GM15510 (cell line): Measurements from ENCODE around the gene TADA2B.

ENCODE experiments used
- POLR2A ChIP-seq: IDR thresholded peaks from 3 replicates; pipeline ENCODE4 v1.6.1; 2011; ENCODE audit warnings: borderline replicate concordance; ENCODE audit not compliant: insufficient read length; ENCODE audit errors: extremely low read depth

TADA2B gene

DNA sequence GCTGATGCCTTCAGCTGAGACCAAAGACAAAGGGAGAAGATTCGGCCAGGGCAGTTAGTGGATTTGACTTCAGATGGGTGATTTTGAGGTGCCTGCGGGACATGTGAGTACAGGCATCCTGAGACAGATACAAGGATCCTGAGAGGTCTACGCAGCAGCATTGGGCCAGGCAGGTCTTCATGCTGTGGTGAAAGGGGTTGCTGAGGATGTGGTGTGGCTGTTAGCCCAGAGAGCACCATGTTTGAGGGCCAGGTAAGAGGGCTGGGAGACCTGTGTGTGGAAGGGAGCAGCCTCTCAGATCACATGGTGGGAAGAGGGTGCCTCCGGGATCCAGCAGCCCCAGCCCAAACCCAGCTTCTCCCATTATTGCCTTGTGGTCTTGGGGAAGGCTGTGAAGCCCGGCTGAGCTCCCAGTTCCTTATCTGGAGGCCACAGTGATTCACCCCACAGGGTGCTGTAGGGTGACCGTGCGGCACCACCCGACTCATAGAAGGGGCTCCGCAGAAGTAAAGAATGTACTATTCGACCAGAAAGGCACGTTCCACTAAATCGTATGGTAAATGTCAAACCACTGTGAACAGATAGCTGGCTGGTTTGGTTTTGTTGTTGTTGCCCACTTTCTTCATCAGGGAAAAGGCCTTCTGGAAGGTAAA lies 27.7 kb upstream of the TADA2B start:
- TF ChIP-seq POLR2A, result no peak

DNA sequence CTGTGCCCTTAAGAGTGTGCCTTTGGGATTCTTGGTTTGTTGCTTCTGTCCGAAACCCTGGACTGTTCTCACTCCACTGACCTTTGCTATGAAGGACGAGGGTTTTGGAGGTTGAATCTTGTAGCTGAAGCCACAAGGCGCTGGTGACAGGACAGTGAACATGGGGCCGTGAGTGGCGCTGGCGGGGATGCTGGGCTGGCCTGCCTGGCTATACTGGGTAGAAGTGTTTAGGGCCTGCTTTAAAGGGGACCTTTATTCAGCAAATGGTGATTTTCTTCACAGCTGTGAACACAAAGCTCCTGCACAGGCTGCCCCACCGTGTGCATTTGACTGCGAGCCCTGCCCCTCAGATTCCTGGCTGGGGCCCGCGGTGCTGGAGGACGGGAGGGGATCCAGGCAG lies 27.1 kb upstream of the TADA2B start:
- no peak for TF ChIP-seq POLR2A

DNA sequence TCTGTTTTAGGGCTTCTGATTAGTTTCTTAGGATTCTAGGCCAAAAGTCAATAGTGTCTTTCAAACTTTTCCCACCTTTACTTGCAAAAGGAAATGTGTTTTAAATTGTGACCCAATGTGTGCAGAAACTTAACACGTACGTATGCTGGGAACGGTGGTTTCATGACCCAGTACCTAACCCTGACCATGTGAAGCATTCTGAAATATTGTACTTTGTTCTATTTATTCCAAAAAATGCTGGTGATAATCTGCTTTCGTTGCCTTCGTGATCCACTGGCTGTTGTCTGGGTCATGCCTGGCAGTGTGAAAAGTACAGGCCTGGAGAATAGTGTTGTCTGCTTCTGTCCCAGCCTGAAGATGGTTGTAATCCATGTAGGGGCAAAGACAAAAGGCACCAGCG lies 26.7 kb upstream of the TADA2B start:
- TF ChIP-seq POLR2A, result no peak

DNA sequence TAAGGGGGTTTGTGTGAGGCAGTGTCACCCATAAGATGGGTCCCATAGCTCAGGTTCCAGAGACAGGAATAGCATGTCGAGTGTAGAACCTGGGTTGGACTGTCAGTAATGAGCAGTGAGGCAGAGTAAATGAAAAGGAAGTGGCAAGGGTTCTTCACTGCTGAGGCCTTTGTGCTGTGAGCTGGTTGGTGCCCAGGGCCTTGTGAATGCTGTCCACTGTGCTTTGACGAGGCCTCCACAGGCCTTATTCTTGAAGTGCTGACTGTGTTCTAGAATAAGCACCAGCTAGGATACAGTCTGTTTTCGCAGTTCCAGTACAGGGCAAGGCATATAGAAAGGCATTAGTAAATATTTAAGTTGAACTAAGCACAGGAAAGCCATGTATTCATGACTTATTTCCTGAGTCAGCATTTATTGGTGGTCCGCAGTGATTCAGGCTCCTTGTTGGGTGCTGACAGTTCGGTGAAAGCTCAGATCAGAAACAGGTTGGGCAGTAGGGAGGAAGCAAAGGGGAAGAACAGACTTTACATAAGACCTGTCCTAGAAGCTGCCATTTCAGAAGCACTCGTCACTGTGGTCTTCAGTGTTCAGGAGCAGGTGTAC lies 25.6 kb upstream of the TADA2B start:
- no peak for TF ChIP-seq POLR2A

DNA sequence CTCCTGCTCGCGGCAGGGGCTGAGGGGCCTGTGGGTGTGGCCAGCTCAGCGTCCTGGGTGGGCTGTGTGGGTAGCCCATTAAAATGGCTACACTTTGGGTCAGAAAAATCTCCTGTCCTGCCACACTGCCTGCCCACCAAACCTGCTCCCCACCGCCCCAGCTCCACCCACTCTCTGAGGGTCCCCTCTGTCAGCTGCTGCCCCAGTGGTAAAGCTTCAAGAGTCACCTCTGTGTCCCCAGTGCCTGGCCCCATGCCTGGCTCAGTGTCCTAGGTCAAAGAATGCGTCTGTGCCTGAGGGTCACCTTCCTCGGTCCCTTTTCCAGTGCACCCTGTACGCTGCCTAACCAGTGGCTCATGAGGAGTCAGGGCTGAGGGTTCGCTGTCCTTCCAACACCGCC lies 24.9 kb upstream of the TADA2B start:
- TF ChIP-seq POLR2A, result no peak

DNA sequence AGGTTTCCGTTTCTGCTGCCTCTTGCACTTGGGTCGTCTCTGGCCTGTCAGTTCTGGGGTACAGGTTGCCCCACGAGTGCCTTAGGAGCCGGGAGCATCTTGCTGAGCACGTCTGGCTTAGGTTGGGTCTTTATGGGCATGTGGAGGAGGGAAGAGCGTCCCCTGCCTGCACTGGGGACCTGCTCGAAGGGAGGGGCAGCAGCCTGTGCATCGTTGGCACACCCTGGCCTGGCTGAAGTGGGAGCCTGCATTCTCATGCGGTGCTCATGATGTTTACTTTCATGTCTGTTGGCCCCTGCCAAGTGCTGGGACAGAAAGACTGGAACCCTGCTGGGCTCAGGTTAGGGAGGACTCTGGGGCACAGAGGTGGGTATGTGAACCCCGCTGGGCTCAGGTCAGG lies 23.8 kb upstream of the TADA2B start:
- TF ChIP-seq POLR2A, result no peak

DNA sequence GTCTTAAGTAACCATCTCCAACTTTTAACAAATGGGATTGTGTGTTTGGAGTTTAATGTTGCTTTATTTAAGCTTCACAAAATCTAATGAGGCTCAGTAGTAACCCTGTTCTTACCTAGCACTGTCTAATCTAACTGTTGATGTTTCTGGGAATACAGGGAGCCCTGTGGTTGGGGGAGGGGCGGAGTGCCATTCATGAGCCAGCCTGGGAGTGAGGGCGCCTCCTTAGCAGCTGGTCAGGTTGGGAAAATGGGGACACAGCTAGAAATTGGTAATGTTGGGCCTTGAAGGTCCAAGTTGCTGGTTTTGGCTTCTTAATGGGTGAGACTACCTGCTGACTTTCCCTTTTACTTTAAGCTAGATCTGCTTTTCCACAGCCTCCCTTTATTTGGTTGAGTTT lies 22.9 kb upstream of the TADA2B start:
- TF ChIP-seq POLR2A, result no peak

DNA sequence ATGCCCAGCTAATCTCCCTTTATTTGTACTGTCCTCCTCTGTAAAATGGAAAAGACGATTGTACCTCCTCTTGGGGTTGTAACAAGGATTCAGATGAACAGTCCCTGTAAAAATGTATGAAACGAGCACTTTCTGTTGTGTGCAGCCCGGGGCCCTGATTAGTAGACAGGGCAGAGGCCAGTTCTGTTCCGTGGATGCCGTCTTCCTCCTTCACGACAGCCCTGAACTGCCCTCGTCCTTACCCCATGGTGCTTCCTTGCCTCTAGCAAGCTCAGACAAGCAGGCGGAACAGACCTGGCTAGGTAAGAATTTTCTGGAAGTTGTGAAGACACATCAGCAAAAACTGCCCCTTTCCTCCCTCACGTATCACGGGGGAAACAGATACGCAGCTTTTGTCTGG lies 22.3 kb upstream of the TADA2B start:
- TF ChIP-seq POLR2A, result no peak

DNA sequence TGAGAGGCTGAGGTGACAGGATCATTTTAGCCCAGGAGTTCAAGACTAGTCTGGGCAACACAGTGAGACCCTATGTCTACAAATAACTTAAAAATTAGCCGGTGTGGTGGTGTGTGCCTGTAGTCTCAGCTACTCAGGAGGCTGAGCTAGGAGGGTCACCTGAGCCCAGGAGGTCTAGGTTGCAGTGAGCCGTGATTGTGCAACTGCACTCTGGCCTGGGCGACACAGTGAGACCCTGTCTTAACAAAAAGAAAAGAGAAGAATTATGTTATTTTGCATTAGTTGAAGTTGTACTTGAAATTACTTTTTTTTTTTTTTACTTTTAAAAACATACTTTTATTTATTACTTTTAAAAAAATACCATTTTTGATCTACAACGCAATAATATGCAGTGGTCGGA lies 21.8 kb upstream of the TADA2B start:
- no peak for TF ChIP-seq POLR2A

DNA sequence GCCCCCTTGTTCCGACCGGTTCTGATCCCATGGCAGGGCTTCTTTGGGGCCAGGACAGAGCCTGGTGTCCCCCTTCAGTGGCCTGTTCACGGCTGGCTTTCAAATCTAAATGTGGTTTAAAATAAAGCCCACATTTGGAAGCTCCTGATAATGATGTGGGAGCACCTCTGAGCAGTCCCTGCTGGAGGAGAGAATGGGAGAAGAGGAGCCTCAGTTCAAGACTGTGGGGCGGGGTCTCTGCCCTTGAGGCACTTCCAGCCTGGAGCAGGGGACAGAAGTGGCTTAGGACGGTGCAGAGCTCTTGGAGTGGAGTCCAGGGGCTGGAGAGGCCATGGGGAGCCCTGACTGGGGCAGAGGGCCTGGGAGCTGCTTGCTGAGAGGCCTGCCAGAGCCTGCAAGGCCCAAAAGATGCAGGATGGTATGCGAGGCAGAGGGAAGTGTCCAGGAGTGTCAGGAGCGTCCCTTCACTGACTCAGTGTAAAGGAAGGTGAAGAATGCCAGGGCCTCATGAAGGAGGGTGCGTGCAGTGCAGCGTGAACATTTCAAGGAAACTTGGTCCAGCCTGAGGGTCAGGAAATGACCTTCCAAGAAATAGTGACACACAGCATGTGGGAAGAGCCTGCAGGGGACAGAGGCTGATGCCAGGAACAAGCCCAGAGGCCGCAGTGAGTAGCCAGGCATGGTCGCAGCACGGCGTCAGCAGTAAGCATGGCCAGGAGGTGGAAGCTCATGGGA lies 21.1 kb upstream of the TADA2B start:
- no peak for TF ChIP-seq POLR2A

DNA sequence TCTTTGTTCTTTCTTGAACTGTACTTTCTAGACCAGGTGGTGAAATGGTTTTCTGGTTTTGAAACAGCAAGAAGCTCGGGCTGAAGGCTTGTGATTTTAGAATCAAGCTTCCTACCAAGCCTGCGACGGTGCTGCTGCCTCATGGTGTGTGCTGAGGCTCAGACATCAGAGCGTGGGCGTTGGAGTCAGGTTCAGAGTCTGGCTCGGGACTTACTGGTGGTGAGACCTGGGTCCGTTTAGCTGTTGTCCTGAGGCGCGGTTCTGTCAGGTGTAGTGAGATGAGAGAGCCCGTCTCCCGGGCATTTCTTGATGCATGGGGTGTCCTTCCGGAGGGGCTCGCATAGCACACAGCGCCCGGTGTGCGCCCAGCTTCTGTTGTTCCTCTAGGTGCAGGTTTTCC lies 19.7 kb upstream of the TADA2B start:
- TF ChIP-seq POLR2A, result no peak

DNA sequence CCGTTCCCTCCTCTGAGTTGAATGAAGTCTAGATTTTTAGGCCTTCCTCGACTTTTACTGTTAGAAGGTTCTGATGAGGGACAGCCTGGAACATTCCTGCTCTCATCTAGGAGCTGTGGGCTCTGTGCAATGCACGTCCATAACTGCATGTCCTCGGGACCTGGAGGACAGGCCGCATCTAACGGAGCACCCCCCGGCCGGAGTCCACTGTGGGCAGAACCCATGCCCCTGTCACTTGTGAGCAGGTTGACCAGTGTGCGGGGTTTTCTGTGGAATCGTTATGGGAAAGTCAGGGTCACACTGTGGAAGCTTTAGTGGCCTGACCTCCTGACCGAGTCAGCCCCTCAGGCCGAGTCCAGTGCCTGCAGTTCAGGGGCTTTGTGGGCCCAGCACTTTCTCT lies 19.3 kb upstream of the TADA2B start:
- TF ChIP-seq POLR2A, result no peak

DNA sequence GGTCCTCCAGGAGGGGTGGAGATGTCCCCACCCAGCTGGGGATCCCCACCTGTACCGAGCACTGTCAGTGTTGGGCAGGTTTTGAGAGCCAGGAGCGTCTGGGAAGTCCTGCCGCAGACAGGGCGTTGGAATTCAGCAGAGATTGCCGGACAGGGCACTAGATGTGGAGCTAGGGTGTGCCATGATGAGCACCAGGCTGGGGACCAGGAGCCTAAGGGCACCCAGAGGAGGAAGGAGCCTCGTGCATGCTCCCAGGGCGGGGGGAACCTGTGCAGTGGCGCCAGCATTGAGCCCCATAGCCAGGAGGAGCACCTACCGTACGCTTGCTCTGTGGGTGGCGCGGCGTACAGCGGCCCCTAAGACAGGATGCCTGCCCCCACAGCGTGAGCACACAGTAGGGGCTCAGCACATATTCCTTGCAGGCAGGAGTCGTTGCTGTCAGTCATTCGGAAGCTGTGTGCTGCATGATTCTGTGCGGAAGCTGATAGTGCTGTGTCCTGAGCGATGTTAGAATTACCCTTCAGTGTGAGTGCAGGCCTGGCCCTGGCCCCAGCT lies 18.8 kb upstream of the TADA2B start:
- no peak for TF ChIP-seq POLR2A

DNA sequence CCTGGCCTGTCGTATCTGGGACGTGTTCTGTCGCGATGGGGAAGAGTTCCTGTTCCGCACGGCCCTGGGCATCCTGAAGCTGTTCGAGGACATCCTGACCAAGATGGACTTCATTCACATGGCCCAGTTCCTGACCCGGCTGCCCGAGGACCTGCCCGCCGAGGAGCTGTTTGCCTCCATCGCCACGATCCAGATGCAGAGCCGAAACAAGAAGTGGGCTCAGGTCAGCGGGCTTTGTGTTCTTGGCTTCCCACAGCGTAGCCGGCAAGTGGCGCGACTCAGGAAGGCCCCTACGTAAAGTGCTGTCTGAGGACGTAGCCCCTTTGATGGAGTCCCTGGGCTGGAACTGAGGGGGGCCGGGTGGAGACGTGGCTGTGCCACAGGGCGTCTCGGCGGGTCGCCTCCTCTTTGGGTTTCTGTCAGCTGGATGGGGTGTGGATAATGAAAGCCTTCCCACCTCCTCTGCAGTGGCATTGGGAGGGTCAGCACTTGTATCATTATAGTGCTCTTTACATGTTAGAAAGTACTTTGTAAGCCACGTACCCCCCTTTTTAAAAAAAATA lies 18.1 kb upstream of the TADA2B start:
- TF ChIP-seq POLR2A, result no peak

DNA sequence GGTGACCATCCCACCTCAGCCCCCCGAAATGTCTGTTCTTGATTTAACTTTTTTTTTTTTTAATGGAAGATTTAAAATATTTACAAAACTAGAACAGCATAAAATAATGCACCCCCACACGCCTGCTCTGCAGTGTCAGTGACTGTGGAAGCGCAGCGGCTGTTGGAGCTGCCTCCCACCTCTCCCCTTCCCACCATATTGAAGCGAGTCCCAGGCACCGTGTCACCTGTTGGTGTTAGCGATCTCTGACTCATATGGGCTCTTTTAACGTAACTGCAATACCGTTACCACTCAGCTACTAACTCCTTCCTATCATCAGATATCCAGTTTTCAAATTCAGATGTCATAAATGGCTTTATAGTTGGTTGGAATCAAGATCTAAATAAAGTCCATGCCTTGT lies 17.1 kb upstream of the TADA2B start:
- TF ChIP-seq POLR2A, result no peak
